Left renal pelvis (tissue), 4 donors: Measurements from ENCODE around the gene PPP1CC. TPM values are rescaled to one million over a fixed set of nuclear protein-coding genes. Genes with fewer than 3 reads are reported as not detected.
"Not testable (repeated sequence)": the region's sequence is repeated elsewhere in the genome, so short reads cannot be mapped to it uniquely, and the experiment has no call there.

Experiments used
- DNase-seq, 4 donors: peaks; one replicate each; pipeline ENCODE4 v3.0.0-alpha.2; 2013; ENCODE audit warnings: low read depth in 4 of 4, low spot score in 3 of 4
- polyA plus RNA-seq, 4 donors: library from polyadenylated mRNA; unstranded; fragments of 120-200 nt; gene quantifications; one replicate each; pipeline ENCODE4 v1.2.1, GENCODE V29; 2013; ENCODE audit not compliant: insufficient read length in 4 of 4

PPP1CC gene
- polyA plus RNA-seq, 4 donors: 181 to 216 (median 196) TPM

DNA sequence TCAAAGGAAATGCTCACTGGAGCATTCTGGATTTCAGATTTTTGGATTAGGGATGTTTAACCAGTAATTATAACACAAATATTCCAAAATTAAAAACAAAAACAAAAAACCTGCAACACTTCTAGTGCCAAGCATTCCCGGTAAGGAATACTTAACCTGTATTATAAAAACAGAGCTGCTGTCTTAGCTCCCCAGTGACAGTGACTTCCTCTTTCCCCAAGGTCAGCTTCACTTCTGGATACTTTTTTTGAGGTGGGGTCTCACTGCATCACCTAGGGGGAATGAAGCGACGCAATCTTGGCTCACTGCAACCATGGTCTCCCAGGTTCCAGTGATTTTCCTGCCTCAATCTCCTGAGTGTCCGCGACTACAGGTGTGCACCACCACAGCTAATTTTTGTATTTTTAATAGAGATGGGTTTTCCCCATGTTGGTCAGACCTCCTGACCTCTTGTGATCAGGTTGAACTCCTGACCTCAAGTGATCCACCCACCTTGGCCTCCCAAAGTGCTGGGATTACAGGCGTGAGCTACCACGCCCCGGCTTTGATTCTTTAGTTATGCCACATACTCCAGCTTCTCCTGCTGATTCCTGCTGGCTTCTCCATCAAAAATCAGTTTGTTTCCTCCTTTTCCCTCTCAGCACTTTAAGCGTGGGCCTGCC lies 15.9 kb downstream of the PPP1CC start:
- DNase-seq: no peak

DNA sequence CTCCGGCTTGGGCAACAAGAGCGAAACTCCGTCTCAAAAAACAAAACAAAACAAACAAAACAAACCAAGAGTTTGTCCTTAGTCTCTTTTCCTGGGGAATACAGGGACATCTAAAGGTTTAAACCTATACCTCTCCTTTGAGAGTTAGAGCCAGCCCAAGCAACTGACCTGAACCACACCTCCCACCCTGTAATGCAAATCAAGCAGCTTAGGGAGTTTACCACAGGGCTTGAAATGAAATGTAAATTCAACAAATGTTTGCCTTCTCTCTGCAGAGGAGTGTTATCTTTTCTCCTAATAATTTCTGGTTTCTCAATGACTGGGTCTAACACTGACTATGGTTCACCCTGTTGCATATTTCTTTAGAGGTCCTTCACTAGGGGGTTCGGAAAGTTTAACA lies 16.7 kb downstream of the PPP1CC start:
- DNase-seq: no peak

DNA sequence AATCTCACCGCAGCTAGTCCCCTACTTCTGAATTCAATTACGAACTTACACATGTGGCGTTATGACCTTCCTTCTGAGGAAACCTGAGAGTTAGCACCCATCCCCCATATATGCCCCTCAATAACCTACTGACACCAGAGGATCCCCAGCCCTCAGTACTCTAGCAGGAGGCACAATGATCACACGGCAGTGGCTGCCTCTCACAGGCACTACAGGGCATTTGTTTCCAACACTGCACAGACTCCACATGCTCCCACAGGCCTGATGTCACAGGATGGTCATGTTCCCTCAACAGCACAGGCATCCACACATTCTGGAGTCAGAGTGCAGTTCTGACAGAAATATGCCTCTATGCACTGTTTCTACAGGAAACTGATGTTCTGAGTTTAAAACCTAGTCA lies 17.4 kb downstream of the PPP1CC start:
- no peak for DNase-seq

- not testable (repeated sequence) for DNase-seq
Observed at GRCh38 chr12:110722892-110723291, 19.8 kb downstream of the PPP1CC start.

- DNase-seq: no peak
Observed at GRCh38 chr12:110721570-110721969, 21.1 kb downstream of the PPP1CC start.

- DNase-seq: no peak
Observed at GRCh38 chr12:110720516-110720915, 22.2 kb downstream of the PPP1CC start.

DNA sequence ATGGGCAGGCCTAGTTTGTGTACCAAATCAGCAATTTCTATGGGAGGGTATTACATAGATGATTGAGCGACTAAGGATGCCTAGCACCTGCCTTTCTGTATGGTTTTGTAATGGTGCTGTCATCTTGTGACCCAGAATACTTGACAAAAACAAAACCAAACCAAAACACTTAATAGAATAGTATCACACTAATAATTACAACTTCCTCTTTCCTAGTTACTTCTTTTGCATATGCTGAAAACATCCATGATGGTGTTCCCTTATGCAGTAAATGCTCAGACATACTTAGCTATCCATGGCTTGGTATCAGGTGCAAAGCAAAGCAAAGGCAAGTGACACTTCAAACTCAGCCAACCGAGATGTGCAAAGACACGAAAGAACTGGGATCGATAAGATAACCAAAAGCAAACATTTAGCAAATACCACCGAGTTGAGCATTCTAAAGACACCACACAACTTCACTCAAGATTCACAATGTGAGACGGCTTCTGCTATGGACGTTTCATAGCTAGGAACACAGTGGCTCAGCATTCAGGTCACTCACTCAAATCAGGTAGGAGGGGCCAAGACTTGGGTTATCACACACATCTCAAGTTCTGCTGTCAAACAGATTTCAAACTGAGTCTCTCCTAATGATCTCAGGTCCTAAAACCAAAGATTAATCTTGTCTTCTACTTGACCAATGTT lies 24.3 kb downstream of the PPP1CC start:
- DNase-seq: no peak

DNA sequence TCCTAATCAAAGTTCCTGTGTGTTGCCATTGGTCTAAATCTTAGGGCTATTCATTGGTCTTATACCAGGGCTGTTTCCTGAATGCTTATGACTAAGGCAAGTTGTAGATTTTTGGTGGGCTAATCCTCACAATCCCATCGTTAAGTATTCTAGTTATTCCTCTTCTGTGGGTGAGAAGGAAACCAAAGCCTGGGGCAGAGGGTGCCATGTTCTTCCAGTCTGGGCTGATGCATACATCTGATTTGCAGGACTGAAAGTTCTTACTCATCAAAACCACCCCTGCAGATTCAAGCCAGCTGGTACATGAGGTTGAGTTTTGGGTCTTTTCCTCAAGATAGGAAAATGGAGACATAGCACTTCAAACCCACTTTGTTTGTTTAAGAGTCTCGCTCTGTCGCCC lies 25.7 kb downstream of the PPP1CC start:
- no peak for DNase-seq

DNA sequence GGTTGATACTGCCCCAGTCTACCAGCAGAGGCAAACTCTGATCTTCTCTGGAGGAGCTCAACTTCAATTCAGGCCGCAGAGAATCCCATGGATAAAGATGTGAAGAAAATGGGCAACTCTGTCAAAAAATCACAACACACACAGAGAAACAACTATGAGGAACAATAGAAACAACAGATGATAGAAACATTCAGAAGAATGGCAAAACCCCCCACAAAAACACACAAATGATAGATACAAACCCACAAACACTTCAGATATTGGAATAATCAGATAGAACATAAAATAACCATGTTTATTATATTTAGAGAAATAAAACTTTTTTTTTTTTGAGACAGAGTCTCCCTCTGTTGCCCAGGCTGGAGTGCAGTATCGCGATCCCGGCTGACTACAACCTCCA lies 33.8 kb downstream of the PPP1CC start:
- no peak for DNase-seq

- DNase-seq: no peak
Observed at GRCh38 chr12:110705309-110705708, 37.4 kb downstream of the PPP1CC start.

DNA sequence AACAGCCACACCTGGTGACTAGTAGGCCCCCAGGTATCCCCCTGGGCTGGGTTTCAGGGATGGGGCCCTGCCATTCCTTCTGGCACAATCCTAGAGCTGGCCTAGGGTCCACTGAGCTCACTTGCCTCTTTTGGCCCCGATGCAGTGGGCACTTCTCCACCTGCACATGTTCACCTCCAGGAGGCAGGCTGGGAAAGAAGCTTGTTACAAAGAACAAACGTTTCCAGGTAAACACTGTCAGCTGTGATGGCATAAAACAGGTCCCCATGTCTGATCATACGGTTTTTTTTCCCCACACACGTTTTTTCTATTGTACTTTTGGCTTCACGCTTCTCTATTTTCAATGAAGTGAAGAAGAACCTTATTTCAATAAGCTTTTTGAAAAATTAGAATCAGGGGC lies 37.9 kb downstream of the PPP1CC start:
- no peak for DNase-seq

DNA sequence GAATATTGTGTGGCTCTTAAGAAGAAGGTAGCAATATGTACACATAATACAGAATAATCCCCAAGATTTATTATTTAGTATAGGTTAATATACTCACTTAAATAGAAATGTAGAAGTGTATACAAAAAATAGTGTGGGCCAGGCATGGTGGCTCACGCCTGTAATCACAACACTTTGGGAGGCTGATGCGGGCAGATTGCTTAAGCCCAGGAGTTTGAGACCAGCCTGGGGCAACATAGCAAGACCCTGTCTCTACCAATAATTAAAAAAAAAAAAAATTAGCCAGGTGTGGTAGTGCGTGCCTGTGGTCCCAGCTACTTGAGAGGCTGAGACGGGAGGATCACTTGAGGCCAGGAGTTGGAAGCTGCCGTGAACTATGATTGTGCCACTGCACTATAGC lies 38.5 kb downstream of the PPP1CC start:
- DNase-seq: no peak

DNA sequence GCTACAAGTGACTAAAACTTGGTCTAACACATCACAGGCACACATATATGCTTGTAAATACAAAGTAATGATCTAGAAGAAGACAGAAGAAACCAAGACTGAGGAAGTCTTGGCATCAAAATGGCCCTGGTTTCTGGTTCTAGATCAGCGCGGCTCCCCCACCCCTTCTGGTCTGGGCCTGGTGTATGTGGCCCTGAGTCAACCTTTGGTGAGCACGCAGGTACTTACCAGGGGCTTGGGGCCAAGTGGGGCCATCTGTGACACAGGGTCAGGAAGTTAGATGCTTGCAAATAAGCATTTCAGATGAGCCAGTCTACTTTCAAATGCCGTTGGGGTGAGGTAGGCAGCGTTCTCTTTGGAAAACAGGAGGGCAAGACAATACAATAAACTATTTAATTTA lies 40.6 kb downstream of the PPP1CC start:
- DNase-seq: no peak

DNA sequence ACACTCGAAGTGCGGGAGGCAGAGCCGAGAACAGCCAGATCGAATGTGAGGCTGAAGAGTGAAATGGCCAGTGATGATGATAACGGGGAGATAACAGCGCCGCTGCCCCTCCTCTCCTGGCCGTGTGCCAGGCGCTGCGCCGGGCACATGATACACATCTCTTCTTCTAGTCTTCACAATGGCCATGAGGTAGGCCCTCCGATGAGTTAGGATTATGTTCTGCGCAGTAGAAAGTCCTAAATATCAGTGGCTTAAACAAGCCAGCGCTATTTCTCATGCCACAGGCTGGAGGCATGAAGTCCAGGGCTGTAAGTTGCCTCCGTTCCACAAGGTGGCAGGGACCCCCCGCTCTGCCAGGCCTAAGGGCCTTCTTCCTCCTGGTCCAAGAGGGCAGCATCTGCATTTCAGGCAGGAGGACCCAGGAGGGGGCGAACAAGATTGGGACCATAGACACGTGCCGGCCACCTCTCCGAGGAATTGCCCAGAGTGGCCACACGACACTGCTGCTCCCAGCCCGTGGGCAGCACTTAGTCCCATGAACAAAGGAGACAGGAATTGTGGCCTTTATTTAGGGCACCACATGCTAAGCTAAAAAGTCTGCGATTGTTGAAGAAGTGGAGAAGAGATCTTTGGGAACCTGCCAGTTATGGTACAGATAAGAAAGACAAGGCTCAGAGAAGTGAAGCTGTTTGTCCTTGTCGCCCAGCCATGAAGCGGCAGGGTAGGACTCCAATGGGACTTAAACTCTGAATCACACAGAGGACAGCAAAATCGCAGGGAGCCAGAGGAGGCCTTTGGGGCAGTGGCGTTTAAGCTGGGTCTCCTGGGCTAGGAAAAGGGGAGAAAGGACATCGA lies 42.9 kb downstream of the PPP1CC start:
- no peak for DNase-seq

DNA sequence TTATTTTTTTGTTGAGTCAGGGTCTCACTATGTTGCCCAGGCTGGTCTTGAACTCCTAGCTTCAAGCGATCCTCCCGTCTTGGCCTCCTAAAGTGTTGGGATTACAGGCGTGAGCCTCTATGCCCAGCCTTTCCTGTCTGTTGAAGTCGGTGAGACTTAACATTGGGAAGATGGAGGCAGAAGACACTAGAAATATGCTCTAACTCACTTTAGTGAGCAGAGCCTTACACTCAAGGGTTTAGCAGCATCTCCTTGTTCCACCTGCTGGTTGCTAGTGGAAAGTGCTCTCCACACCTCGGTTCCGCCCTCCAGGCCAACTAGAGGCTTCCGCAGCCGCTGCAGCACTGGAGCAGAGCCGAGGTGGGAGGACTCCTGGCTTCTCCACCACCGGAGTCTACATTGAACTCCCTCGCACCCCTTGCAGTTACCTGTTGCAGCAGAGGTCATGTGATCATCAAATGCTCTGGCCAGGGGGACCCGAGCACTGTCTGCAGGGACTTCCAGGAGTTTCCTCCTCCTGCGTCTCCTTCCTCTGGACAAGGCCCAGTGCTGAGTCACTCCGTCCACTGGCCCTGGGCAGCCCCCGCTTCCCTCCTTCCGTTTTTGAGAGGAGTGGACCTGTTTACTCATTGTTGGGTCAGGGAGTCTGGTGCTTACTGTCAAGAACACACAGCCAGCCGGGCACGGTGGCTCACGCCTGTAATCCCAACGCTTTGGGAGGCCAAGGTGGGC lies 44.4 kb downstream of the PPP1CC start:
- DNase-seq: peak in 3 of 4 donors; percentile 35 to 52 (median 40)

DNA sequence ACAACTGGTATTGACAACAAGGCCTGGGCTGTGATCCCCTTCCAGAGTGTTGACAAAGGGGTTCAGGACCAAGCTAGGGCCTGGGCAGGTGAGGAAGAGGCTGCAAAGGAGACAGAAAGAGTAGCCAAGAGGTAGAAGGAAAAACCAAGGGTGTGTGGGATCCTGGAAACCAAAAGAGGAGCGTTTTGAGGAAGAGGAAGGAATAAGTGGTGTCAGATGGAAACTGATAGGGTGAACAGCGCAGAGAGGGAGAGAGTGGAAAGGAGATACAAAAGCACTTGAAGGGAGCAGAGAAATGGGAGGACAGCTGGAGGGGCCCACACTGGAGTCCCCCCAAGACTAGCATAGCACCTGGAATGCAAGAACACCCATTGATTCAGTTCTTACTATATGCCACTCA lies 45.5 kb downstream of the PPP1CC start:
- DNase-seq: no peak

DNA sequence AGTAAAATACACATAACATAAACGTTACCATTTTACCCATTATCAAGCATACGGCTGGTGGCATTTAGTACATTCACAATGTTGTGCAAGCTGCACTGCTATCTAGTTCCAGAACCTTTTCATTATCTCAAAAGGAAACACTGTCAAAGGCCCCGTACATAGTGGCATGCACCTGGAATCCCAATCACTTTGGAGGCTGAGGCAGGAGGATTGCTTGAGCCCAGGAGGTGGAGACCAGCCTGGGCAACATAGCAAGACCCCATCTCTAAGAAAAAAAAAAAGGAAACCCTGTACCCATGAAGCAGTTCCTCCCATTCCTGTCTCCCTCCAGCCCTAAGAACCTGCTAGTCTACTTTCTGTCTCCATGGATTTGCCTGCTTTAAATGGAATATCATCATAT lies 46.4 kb downstream of the PPP1CC start:
- DNase-seq: no peak

- DNase-seq: no peak
Observed at GRCh38 chr12:110694330-110694901, 48.3 kb downstream of the PPP1CC start.

DNA sequence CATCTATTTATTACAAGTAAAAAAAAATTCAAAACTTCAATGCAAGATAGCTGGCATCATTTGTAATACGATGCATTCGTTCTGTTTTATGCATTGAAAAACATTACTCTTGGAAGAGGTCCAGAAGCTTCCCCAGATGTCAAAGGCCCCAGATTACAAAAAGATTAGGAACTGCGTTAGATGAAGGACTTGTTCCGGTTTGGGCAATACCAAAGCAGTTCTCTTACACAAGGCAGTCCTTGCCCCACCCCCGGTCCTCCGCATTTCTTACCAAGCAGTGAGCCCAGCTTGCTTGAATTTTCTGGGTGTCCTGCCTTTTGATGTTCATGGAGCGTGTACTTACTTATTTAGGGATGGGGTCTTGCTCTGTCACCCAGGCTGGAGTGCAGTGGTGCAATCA lies 49.0 kb downstream of the PPP1CC start:
- DNase-seq: no peak

DNA sequence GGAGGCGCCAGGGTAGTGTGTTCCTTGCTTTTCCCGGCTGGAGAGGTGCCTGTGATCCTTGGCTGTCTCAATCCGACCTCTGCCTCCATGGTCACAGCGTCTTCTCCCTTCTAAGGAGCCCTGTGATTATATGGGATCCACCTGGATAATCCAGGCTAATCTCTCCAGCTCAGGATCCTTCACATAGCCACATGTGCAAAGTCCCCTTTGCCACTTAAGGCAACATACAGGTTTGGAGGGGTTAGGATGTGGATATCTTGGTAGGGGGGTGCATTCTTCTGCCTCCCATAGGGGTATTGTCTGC lies 52.6 kb downstream of the PPP1CC start:
- no peak for DNase-seq
